Lower leg skin (tissue), 4 donors: Measurements from ENCODE around the gene USP13. TPM values are rescaled to one million over a fixed set of nuclear protein-coding genes. Genes with fewer than 3 reads are reported as not detected.

Source experiments
- DNase-seq, 2 donors: peaks; one replicate each; pipeline ENCODE4 v3.0.0-alpha.2; 2019; ENCODE audit warnings: low spot score in 2 of 2
- H3K4me3 ChIP-seq: fragments of 200-600 bp; sonication (generic); 2 replicates; pipeline ENCODE4 v1.5.1; 2017; ENCODE audit warnings: mild to moderate bottlenecking, low read depth; ENCODE audit not compliant: poor library complexity, severe bottlenecking
- POLR2A ChIP-seq, 2 donors: fragments of 450-650 bp; IDR thresholded peaks; one replicate each; pipeline ENCODE4 v1.6.1; 2016 to 2017; ENCODE audit warnings: antibody characterized with exemption in 2 of 2, mild to moderate bottlenecking in 1 of 2, moderate library complexity in 1 of 2
- WGBS, 2 donors: methylation state at CpG; one replicate each; pipeline ENCODE4 v1.1.5; 2018; 5-methylcytosine and 5-hydroxymethylcytosine counted together
- intact Hi-C: fragments of 100-400 bp; cut with DNase I; formaldehyde crosslinking; loops from one replicate; pipeline ENCODE4 v1.15.0; 2023; ENCODE audit warnings: low total_unique reads
- total RNA-seq, 4 donors: library from RNA; depleted of rRNA; stranded (reverse); fragments of >200 nt; gene quantifications; one replicate each; pipeline ENCODE4 v1.1.0, GENCODE V29; 2016
- TF ChIP-seq, protein P1 (sequence below), 3 donors: fragments of 450-650 bp; IDR thresholded peaks; one replicate each; pipeline ENCODE4 v1.5.1; 2016; ENCODE audit warnings: antibody characterized with exemption in 3 of 3, mild to moderate bottlenecking in 3 of 3, moderate library complexity in 2 of 3

Gene USP13
- total RNA-seq, 4 donors from 2014 or later: 1.6 to 9.4 (median 5.8) TPM

DNA sequence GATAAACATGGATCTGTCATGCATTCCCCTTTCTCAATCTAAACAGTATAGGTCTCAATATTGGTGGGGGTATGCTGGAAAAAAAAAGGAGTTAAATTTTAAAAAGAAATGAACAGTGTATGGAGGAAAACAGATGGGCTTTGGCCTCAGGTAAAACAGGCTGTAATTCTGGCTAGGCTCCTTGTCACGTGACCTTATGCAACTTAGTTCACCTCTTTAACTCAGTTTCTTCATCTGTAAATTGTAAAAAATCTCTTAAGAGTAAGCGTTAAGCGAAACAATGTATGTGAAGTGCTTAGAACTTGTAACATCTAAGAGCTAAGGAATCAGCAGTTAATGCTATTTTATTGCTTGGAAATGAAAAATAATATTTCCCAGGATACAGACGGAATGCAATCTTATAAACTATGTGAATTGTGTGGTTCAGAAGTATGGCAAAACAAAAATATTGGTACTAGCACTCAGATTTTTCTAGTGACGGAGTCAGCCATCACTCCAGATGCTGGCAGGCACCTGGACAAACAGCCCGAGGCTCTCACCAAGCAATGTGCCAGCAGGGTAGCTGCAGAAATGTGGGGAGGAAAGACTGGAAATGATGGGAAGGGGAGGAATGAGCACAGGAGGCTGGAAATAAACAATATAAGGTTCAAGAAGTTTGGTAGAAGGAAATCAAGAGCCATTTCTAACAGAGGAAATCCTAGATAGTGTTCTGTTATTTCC is 172.8 kb downstream of the USP13 start:
- 57 to 58% methylated on average over 6 of the region's 6 CpGs for WGBS, 2 donors
- no peak for DNase-seq
- TF ChIP-seq POLR2A (IDR thresholded peaks at IDR 0.05): no peak
- TF ChIP-seq, protein P1, sequence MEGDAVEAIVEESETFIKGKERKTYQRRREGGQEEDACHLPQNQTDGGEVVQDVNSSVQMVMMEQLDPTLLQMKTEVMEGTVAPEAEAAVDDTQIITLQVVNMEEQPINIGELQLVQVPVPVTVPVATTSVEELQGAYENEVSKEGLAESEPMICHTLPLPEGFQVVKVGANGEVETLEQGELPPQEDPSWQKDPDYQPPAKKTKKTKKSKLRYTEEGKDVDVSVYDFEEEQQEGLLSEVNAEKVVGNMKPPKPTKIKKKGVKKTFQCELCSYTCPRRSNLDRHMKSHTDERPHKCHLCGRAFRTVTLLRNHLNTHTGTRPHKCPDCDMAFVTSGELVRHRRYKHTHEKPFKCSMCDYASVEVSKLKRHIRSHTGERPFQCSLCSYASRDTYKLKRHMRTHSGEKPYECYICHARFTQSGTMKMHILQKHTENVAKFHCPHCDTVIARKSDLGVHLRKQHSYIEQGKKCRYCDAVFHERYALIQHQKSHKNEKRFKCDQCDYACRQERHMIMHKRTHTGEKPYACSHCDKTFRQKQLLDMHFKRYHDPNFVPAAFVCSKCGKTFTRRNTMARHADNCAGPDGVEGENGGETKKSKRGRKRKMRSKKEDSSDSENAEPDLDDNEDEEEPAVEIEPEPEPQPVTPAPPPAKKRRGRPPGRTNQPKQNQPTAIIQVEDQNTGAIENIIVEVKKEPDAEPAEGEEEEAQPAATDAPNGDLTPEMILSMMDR (IDR thresholded peaks at IDR 0.05): no peak
- H3K4me3 ChIP-seq: no peak overlapping the region
- intact Hi-C loops: no loop called here

DNA sequence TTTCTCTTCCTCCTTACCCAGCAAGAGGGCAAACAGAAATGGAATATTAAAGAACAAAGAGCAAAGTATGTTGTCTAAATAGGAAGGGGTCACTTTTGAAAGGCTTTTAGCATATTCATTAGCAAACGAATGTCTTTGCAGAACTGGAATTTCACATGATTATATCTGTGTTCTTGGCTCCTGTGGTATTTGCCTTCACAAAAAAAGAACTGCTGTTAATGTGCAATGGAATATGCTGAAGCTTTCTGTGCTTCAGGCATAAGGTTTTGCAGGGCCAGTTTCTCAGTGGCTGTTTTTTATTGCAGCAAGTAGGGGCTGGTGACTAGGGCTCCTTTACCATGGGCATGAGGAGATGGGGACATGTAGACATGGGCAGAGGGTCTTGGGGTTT is 173.4 kb downstream of the USP13 start:
- H3K4me3 ChIP-seq: no peak overlapping the region
- TF ChIP-seq, protein P1 (IDR thresholded peaks at IDR 0.05): no peak
- TF ChIP-seq POLR2A (IDR thresholded peaks at IDR 0.05): no peak
- DNase-seq: no peak
- intact Hi-C loops: no loop called here
- 3 to 12% methylated on average over 1 of the region's 1 CpG for WGBS, 2 donors

DNA sequence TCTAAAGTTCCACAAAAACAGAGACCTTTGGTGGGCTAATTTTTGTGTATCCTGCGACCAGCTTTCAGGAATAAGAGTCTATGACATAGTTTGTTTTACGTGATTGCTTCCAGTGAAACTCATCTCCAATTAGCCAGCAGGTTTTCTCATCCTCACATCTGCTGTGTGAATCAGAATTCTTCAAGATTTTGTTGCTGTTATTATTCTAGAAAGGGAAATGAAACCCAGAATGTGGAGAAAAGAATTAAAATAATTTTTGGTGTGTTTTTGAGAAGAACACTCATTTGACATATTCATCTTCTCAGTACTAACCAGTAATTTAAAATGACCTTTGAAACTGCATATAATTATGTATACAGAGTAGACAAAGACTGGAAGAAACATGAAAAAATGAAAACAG is 175.9 kb downstream of the USP13 start:
- no peak overlapping the region for H3K4me3 ChIP-seq
- no peak for DNase-seq
- WGBS, 2 donors: 66 to 72% methylated on average over 2 of the region's 2 CpGs
- no peak for TF ChIP-seq POLR2A (IDR thresholded peaks at IDR 0.05)
- intact Hi-C loops: no loop called here

DNA sequence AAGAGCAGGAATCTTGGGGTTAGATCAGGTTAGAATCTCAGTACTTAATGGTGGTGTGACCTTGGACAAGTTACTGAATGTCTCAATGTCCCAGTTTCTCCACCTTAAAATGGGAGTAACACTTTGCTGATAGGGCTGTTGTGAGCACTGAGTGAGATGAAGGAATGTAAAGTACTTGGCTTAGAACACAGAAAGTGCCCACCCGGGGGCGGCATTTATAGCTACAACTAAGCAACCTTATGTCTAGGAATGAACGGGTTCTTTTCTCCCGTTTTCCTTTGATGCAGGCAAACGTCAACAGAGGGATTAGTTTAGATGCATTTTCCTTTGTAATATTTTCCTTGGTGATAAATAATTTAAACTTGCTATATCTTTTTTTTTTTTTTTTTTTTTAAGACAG is 176.6 kb downstream of the USP13 start:
- TF ChIP-seq, protein P1 (IDR thresholded peaks at IDR 0.05): no peak
- no peak for TF ChIP-seq POLR2A (IDR thresholded peaks at IDR 0.05)
- intact Hi-C loops: no loop called here
- no peak for DNase-seq
- H3K4me3 ChIP-seq: no peak overlapping the region
- WGBS, 2 donors: 49 to 56% methylated on average over 5 of the region's 5 CpGs

DNA sequence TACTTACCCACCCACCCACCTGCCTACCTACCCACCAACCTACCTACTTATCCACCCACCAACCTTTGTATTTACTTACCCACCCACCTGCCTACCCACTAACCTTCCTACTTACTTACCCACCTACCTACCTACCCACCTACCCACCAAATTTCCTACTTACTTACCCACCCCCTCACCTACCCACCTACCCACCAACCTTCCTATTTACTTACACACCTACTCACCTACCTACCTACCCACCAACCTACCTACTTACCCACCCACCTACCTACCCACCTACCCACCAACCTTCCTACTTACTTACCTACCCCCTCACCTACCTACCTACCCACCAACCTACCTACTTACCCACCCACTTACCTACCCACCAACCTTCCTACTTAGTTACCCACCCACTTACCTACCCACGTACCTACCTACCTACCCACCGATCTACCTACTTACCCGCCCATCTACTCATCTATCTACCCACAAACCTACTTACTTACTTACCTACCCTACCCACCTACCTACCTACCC is 179.6 kb downstream of the USP13 start:
- H3K4me3 ChIP-seq: no peak overlapping the region
- WGBS, 2 donors: 92 to 97% methylated on average over 3 of the region's 3 CpGs
- TF ChIP-seq, protein P1 (IDR thresholded peaks at IDR 0.05): no peak
- TF ChIP-seq POLR2A (IDR thresholded peaks at IDR 0.05): no peak
- intact Hi-C loops: no loop called here
- no peak for DNase-seq

DNA sequence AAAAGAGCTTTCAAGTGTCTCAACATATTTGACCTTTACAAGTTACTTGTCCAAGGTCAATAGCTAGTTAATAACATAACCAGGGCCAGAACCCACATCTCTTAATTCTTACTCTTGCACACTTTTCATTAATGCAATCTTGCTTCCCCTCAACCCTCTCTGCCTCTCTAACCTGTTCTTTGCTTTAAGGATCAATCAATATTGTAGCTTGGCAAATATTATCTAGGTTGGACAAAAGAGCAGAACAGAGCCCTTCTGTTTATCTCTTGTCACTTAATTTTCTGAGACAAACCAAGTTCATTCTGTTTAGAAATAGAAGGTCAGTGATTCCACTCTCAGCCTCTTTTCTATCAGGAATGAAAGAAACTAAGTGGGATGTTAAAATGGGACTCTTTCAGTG is 180.5 kb downstream of the USP13 start:
- no peak for DNase-seq
- H3K4me3 ChIP-seq: no peak overlapping the region
- TF ChIP-seq, protein P1 (IDR thresholded peaks at IDR 0.05): no peak
- TF ChIP-seq POLR2A (IDR thresholded peaks at IDR 0.05): no peak
- intact Hi-C loops: no loop called here
